Hepatocyte (in vitro differentiated cells): ENCODE data around the gene EYS.

Experiments
- CTCF ChIP-seq: fragments of 200-600 bp; sonication (generic); IDR thresholded peaks from 2 replicates; pipeline ENCODE4 v1.5.1; 2016; ENCODE audit warnings: antibody characterized with exemption, mild to moderate bottlenecking; ENCODE audit not compliant: poor library complexity
- EZH2 ChIP-seq: fragments of 200-600 bp; sonication (generic); IDR thresholded peaks from 2 replicates; pipeline ENCODE4 v1.6.1; 2016; ENCODE audit warnings: antibody characterized with exemption, mild to moderate bottlenecking, borderline replicate concordance
- EZH2phosphoT487 ChIP-seq: fragments of 200-600 bp; sonication (generic); IDR thresholded peaks from one replicate; pipeline ENCODE4 v1.6.1; 2018; ENCODE audit warnings: antibody characterized with exemption, mild to moderate bottlenecking, low read depth, moderate library complexity; ENCODE audit not compliant: unreplicated experiment, severe bottlenecking

GRCh38 chr6:63941747-63942470 lies 1765.1 kb downstream of the EYS start:
- TF ChIP-seq CTCF, result no peak
- TF ChIP-seq EZH2, result no peak
- no peak for TF ChIP-seq EZH2phosphoT487
